ENCODE measurements around the gene SLC38A1. TPM values are rescaled to one million over a fixed set of nuclear protein-coding genes. Genes with fewer than 3 reads are reported as not detected.

The SLC38A1 gene
- polyA plus RNA-seq, 1 of the 3 experiments (the other 2 are of a cell fraction), result 20.7 TPM

- Histone ChIP-seq H3K27me3 (ENCODE audit: insufficient read depth) (no peaks in the 10 kb centered on the region), H3K4me1 (ENCODE audit: control insufficient read depth in 1 of 2, insufficient read depth in 2 of 2, low read depth in 1 of 2, low read length in 1 of 2) (no peaks in the 10 kb centered on the region), H3K79me2 (ENCODE audit: insufficient read depth) (no peaks in the 10 kb centered on the region), H3K36me3 (replicated peaks in 1 of 2; ENCODE audit: control insufficient read depth in 1 of 2, insufficient read depth in 2 of 2, low read length in 1 of 2) (no peaks in the 10 kb centered on the region), H3F3A (replicated peaks; ENCODE audit: insufficient read depth) (no peaks in the 10 kb centered on the region), H3K27ac (ENCODE audit: low read depth in 2 of 2, low read length in 1 of 2) (no peak overlapping the region), H2AFZ (ENCODE audit: low read depth) (no peak overlapping the region), H3K9me2 (no peaks in the 10 kb centered on the region), H3K4me2 (no peak overlapping the region), H3K9ac (no peak overlapping the region), H4K20me1 (ENCODE audit: insufficient read depth) (no peaks in the 10 kb centered on the region), H3K9me3 (no peaks in the 10 kb centered on the region), H3K4me3 (ENCODE audit: low read depth in 2 of 2, low read length in 1 of 2) (no peak overlapping the region)
- TF ChIP-seq EP300 (IDR thresholded peaks at IDR 0.05; ENCODE audit: borderline replicate concordance in 1 of 2, low read depth in 1 of 2, low read length in 1 of 2) (no peak), CTCF (IDR thresholded peaks at IDR 0.05) (no peak), NRF1 (IDR thresholded peaks at IDR 0.05; ENCODE audit: low read depth, low read length) (no peak), ZBTB33 (IDR thresholded peaks at IDR 0.05; ENCODE audit: borderline replicate concordance, low read depth) (no peak), FOSL2 (IDR thresholded peaks at IDR 0.05; ENCODE audit: borderline replicate concordance, low read depth) (no peak), EZH2phosphoT487 (IDR thresholded peaks at IDR 0.05; ENCODE audit: borderline replicate concordance, low read depth) (no peak), USF2 (IDR thresholded peaks at IDR 0.05; ENCODE audit: borderline replicate concordance, low read depth, low read length) (no peak), CHD2 (IDR thresholded peaks at IDR 0.05; ENCODE audit: low read length, partially characterized antibody) (no peak), RXRA (IDR thresholded peaks at IDR 0.05; ENCODE audit: borderline replicate concordance, low read depth) (no peak), PBX3 (IDR thresholded peaks at IDR 0.05) (no peak), RCOR1 (IDR thresholded peaks at IDR 0.05; ENCODE audit: low read length) (no peak), MAX (IDR thresholded peaks at IDR 0.05; ENCODE audit: low read depth) (no peak), REST (IDR thresholded peaks at IDR 0.05; ENCODE audit: low read depth, low read length) (no peak), USF1 (IDR thresholded peaks at IDR 0.05; ENCODE audit: borderline replicate concordance, low read depth) (no peak), RFX5 (IDR thresholded peaks at IDR 0.05; ENCODE audit: low read length) (no peak), MXI1 (IDR thresholded peaks at IDR 0.05; ENCODE audit: low read depth, low read length) (no peak), GATA2 (CRISPR knock-in tag; IDR thresholded peaks at IDR 0.05) (no peak), ELF1 (IDR thresholded peaks at IDR 0.05) (no peak), POLR2AphosphoS5 (IDR thresholded peaks at IDR 0.05; ENCODE audit: low read depth, low read length) (no peak)
- DNase-seq, result no peak
- ChIA-PET POLR2A (no interaction called here), CTCF (interaction anchor here (1.1 to 1.3 kb wide), 2 partner anchors 15 to 24 kb away, joined by 3 to 4 read pairs; no protein-coding TSS in a partner anchor)
- 28% methylated on average over 5 of the region's 5 CpGs for WGBS (ENCODE audit: low lambda C conversion rate)
These were observed 49.2 kb upstream of the SLC38A1 start for GRCh38 chr12:46318037-46318436.

Data from SK-N-SH (cell line).